ENCODE results near the gene FAM174C.

DNA sequence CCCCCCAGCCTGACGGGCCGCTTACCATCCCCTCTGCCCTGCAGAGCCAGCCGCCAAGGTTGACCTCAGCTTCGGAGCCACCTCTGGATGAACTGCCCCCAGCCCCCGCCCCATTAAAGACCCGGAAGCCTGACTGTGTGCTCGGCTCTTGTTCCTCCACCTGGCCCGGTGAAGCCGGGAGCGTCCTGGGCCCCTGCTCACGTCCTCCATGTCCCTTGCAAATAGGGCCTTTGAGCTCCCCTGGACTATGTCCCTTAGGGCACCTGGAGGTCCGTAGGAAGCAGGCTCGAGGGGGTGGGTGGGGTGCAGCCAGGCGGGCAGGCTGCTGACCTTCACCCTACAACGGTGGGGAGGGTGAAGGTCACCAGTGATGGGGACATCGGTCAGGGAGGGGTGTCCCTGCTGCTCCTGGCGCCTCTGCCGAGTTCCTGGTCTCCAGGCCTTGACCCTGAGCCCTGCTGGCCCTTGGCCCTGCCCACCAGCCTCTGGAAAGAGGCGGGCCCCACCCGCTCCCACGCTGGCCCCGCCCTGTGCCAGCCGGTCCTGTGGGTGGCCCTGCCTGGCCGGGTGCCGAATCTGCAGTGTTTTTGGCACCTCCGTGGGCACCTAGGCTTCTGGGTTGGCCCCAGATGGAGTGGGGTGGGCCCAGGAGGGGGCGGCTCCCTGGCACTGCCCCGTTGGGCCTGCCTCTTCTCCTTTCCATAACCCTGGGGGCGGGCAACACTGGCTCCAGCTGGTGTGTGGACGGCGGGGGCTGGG is 30.5 kb upstream of the FAM174C start:
- TF ChIP-seq EZH2 (IDR thresholded peaks at IDR 0.05; ENCODE audit: borderline replicate concordance, low read length) = no peak
- TF ChIP-seq, protein P1, sequence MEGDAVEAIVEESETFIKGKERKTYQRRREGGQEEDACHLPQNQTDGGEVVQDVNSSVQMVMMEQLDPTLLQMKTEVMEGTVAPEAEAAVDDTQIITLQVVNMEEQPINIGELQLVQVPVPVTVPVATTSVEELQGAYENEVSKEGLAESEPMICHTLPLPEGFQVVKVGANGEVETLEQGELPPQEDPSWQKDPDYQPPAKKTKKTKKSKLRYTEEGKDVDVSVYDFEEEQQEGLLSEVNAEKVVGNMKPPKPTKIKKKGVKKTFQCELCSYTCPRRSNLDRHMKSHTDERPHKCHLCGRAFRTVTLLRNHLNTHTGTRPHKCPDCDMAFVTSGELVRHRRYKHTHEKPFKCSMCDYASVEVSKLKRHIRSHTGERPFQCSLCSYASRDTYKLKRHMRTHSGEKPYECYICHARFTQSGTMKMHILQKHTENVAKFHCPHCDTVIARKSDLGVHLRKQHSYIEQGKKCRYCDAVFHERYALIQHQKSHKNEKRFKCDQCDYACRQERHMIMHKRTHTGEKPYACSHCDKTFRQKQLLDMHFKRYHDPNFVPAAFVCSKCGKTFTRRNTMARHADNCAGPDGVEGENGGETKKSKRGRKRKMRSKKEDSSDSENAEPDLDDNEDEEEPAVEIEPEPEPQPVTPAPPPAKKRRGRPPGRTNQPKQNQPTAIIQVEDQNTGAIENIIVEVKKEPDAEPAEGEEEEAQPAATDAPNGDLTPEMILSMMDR (conservative IDR thresholded peaks at IDR 0.05 in 1 of 2, IDR thresholded peaks at IDR 0.05 in 1 of 2; ENCODE audit: extremely low read depth in 1 of 2, insufficient read depth in 1 of 2, low read depth in 1 of 2, low read length in 2 of 2) = no peak
